GM21723 (cell line): Measurements from ENCODE around the gene MAP7.

Experiments used
- ATAC-seq: cut with Tn5 transposase; IDR thresholded peaks from one replicate; pipeline ENCODE4 v1.9.1; 2021; ENCODE audit warnings: mild to moderate bottlenecking, moderate library complexity; ENCODE audit not compliant: unreplicated experiment

Gene MAP7

DNA sequence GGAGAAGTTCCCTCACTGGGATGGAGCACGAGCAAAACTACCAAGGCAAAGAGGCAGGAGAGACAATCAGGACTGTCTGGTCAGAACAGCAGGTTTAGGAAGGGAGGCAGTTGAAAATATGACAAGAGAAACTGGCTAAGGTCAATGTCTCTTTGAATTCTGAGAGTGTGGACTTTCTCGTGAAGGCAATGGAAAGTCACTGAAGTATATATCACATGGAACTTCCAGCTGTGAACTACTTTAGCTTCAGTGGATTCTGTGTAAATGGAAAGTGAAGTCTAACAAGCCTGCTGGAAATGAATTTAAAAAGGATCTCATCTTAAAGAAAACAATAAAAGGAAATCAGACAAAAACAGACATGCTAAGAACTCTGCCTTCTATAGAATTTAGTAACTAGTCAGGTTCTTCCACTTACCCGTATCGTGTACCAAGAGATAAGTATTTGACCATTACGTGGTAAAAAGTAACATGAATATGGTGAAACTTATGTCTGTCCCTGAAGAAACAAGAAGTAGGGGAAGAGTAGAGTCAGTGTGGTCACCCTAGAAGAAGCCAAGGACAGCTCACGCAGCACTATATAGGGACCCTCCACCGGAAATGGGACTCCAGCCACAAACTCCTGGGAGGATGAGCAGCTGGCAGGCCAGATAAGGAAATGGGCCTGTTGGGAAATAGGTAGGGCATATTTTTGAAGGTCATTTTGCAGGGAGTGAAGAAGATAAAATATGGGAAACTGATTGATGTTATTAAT lies 123.4 kb downstream of the MAP7 start:
- ATAC-seq: no peak

DNA sequence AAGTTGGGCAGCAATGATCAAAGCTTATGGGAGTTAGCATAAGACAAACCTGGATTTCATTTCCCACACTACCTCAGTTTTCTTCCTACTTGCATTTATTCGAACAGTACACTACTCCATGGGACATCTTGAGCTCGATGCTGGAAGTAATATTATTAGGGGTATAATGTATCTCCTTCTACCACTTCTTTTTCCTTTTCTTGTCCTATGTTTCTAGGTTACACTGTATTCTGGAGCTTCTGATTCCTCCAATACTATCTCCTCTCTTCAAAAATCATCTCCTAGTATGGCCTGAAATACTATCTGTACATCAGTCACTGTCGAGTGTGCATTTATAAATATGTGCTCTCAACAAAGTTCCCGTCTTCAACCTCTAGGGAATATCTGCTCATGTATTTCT lies 124.4 kb downstream of the MAP7 start:
- no peak for ATAC-seq

DNA sequence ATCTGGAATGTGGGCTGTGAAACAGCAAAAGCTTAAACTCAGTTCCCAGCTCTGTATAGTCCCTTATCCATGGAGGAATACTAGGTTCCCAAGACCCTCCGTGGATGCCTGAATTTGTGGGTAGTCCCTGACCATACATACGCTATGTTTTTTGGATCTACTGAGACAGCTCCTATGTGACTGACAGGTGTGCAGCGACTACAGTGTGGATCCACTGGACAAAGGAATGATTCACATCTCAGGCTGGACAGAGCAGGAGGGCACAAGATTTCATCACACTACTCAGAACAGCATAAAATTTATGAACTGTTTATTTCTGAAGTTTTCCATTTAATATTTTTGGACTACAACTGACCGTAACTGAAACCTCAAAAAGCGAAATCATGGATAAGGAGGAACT lies 125.3 kb downstream of the MAP7 start:
- ATAC-seq: no peak

DNA sequence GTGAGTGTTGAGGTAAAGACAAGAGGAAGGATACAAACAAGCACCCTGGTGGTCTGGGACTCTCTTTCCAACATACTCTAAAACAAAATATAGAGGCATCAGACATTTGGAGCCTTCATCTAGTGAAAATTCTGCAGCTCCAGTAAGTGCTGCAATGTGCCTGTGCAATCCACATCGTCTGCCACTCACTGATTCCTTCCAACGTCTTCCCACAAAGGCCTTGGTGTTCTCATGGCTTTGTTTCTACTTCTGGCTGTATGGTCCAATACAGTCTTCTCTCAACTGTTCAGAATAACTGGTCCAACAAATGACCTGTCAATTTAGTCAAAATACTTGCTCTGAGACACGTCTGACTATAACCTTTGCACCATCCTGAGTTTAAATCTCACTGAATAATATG lies 125.8 kb downstream of the MAP7 start:
- ATAC-seq: no peak

DNA sequence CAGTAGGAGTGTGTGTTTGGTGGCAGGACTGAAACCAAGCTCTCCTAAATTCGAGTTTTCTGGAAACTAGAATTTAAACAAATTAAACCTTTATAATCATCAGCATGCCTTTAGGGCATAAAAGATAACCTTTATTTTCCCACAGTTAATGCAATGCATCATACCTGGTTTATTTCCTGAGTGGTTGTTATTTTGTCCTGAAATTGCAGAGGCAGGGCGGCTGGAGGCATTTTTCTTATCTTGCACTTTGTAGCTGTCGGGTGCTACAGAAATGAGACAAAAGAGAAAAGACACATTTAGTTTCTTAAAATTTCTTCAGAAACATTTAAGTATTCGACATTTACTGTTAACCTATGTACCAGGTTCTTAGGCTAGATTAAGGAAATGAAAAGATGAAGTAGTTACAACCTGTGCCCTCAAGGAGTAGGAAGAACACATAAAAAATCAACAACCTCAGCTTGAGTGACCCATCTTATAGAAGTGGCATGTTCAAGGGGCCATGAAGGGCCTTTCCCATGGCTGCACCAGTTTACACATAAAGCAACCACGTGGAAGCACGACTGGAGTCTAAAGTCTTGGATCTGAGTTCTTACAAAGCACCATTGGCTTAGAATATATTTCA lies 128.6 kb downstream of the MAP7 start:
- no peak for ATAC-seq

DNA sequence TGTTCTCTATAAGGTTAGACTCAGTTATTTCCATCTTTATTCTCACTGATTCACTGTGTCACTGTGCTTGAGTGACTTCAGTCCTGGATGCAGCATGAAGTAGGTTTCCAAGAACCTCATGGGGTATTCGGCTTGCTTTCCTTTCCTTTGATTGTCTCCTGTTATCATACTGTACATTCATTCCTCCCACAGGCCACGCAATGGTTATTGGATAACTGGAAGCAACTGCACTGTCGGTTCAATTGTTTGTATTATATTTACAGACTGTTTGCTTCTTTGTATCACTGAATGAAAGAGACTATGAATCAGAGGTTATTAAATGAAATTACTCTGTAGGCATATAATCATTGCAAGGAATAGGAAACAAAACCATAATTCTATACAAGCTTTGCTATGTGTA lies 129.4 kb downstream of the MAP7 start:
- no peak for ATAC-seq

DNA sequence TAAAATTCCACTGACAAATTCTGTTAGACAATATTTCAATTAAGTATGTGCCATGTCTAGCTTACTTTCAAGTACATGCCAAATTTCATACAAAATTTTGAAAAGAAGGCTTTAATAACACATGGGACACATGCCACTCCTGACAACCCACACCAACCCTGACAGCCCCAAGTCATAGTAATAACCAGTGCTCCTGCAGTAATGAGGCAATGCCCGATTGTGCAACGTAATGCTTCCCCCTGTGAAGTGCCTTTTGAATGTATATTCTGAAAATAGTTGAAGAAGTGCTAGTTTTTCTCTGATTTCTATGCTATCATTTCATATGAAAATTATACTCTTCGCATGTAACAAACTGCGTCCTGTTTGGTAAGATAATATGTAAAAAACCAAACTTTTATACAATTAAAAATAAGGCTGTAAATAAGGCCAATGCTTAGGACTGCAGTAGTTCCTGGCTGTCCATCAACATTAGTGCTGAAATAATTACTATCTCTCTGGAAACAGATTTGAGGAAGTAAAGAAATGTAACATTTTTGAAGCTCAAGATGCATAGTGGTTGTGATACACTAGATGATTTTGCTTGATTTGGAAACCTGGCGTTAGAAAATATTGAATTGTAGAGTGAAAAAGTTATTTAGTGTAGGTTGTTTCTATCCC lies 134.7 kb downstream of the MAP7 start:
- no peak for ATAC-seq

DNA sequence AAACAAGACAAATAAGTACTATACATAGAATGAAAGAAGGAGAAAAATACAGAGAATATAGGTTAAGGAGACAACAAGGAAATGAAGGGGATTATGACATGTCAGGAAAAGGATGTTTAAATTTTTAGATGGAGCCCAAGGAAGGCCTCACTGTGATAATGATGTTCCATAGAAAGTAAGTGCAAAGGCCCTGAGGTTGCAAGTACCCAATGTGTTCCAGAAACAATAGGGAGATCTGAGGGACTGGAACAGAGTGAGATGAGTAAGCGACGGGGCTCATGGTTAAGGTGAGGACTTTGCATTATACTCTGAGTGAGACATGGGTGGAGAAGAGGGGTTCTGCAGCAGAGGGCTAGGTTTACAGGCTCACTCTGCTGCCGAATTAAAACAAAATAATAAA lies 137.8 kb downstream of the MAP7 start:
- no peak for ATAC-seq

DNA sequence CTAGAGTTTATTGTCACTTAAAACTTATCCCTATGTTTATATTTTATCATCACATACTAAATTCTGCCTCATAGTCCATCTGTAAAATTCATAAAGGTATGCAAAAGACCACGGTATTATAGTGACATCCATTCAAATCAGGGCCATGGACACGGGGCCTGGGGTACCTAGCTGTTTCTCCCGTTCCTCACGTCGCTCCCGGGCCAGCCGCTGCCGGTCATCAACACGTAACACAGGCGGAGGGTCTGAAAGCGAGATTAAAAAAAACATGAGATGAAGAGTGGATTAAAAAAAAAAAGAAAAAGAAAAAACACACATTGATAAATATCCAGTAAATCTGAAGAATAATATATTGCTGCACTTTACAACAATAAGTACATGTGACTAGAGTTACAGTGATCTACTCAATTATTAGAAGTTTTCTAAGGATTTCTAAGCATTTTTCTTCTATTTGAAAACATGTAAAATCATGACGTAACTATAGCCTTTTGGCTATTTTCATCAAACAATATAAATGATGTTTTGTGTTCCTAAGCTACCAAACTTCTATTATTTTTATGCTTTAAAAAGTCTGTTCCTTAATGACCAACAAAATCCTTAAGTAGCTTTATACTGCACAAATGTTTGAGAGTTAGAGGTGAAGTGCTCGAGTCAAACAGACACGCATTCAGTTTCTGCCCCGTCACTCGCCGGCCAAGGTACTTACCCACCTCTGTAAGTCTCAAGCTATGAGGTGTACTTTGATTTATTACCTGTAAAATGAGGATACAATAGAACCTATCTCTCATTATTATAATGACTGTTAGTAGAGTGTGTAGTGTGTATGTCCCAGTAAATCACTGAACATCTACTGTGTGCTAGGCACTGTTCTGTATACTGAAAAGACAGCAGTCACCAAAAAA lies 138.5 kb downstream of the MAP7 start:
- ATAC-seq: no peak

DNA sequence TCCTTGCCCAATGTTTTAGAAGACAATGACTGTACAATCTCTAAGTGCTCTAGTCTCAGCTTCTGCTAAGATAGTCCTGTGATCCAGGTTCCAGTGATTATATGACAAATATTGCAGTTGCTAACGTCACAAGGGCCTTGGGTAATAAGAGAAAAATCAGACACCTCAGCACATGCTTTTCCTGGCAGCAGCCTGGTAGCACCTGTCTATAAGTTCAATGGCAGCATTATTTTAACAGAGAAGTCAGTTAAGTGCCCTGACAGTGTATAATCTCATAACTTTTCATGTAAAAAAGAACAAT lies 139.2 kb downstream of the MAP7 start:
- no peak for ATAC-seq

DNA sequence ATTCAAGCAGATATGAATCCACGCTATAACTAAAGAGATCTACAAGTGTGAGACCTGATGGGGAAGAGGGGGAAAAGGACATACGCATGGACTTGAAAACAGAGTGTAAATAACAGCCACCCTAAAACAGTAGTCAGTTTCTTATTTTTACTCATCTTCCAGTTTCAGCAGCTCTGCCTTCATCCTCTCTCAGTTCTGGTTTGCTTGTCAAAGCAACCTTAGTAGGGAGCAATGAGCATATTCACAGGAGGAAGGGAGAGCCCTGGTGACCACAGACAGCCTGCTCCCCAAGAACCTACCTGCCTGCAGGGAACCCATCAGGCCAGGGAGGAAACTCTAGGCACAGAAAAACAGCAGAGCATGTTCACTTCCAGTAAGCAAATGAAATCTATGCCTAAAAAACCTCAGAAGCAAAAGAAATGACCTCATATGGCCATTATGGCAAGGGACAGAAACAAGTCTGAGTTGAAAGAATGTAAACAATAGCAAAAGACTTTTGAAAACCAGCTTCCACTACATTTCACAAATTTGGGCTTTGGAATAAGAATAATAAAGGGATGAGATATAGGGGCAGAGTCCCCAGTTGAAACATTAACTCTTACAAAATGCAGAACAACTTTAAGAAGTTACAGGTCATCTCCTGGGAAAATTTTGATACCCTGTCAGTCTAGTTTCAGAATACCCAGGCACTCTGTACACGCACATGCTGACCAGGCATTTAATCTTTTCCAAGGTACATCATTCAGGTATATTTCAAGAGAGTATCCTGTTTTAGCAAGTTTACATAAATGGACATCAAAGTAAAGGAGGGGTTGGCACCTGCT lies 139.8 kb downstream of the MAP7 start:
- ATAC-seq: peak; percentile 86

DNA sequence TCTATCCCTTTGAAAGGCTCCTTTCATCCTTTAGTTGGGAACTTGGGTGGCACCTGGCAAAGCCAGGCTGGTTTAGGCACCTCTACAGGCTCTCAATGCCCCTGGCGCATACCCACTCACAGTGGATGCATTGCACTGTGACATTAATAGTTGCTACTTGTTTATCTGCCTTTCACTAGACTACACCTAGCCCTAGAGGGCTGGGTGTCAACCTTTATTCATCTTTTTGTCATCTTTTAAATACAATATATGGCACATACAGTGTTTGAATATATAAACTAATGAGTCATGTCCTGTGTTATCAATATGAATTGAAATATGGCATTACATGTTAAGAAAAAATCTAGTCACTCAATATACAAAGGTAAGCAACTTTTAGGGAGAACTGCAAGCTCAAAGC lies 140.6 kb downstream of the MAP7 start:
- no peak for ATAC-seq

DNA sequence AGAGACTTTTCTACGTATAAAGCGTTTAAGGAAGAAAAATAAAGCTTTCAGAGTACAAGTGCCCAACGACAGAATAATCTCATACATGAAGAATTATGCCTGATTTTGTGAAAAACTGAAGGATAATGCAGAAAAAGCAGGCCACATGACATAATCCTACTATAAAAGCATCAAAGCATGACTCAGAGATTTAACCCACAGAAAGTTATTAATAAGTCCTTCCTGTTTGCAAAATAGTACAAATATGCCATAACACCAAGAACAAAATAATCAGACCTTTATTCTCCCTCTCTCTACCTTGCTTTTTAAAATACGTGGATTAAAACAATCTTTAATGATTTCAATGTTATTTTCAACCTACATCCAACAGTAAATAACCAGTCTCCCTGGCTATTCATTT lies 142.0 kb downstream of the MAP7 start:
- no peak for ATAC-seq

DNA sequence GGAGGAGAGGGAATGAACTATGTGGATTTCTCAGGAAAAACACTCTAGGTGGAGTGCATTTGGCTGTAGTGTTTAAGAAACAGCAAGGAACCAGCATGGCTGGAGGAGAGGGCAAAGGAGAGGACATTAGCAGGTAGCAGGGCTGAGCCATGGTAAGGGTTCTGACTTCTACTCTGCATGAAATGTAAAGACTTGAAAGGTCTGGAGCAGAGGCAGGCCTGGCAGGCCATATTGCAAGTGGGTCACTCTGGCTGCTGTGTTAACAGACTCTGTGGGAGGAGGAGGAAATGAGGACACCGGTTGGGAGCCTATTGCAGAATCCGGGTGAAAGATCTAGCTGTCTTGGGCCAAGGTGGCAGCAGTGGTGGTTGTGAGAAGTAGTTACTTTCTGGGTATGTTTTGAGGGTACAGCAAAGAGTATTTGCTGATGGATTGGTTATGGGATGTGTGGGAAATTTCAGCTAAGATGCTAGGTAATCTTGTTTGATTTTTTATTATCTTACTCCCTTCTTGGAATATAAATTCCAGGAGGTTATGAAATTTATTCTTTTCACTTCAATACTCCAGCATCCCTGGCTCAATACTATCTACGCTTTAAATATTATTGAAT lies 144.7 kb downstream of the MAP7 start:
- ATAC-seq: no peak

DNA sequence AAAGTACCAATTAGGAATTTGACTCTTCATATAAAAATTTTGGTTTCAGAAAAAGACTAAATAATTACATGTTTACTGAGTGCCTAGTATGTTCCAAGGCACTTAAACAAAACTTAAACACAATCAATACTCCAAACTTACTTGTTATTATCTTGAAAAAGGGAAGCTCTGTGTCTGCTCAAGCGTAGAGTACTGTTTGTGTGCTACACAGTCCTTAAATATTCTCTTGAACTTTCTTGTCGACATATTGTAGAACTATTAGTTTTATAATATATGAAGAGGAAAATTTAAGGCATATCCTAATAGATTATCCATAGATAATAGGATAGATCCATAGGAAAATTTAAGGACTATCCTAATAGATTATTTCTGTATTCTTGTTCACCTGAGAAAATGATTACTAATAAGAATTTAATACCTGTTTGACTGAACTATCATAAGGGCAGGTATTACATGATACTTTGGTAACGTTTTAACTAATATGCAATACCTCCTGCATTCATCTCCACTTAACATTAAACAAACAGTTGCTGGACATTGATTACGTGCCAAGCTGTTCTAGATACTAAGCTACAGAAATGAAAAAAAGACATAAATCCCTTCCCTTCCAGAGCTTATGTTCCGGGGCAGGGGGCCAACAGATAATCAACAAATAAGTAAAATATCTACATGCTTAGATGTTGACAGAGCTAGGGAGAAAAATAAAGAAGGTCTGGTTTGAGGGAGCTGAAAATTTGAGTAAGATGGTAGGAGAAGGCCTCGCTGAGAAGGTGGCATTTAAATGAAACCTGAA lies 145.4 kb downstream of the MAP7 start:
- no peak for ATAC-seq

DNA sequence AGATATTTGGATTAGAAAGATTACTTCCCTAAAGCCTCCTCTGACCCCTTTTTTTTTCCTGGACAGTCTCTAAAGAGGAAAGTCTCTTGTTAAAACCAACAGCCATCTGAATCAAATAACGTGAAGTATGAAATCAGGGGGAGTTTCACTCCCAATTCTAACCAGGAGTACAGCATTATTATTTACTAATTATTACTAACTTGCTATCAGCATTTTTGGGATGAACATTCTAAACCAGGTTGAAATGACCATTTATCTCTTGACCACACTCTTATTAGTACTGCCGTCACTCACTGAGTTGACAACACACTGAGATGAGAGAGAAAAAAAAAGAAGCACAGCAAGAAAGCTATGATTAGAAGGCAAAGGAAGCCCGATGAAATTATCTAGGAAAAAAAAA lies 146.2 kb downstream of the MAP7 start:
- no peak for ATAC-seq

DNA sequence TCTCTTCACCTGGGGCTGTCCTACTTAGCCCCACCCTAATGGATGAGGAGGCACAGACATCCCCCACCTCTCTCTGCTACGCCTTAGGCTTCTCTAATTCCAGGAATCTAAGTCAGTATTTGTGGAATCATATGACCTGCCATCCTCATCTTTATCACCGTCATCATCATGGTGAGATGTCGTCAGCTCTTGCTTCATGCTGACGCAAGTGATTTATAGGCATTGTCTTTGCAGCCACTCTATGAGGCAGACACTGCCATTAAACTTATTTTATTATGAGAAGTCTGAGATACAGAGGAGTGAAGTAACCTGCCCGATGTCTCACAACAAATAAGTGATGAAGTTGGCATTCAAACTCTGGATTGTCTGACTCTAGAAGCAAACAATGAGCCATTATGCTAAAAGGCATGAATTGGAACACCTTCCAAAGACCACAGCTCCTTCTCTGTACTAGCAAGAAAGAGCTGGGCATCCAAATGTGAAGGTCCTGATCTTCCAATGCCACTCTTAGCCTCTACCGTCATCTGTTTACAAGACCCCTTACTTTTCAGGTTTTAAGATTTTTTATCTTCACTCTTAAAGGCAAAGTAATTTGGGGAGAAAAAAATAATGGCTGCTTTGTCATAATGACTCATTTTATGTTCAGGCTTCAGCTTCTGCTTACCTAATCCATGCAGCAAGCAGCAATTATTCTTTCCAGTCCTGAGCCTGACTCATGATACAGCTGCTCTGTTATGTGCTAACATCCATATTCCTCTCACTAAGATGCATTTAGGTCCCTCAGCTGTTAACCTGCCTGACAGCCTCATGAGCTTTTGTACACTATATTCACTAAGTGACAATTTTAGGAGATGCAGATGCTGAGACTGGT lies 146.9 kb downstream of the MAP7 start:
- ATAC-seq: no peak

DNA sequence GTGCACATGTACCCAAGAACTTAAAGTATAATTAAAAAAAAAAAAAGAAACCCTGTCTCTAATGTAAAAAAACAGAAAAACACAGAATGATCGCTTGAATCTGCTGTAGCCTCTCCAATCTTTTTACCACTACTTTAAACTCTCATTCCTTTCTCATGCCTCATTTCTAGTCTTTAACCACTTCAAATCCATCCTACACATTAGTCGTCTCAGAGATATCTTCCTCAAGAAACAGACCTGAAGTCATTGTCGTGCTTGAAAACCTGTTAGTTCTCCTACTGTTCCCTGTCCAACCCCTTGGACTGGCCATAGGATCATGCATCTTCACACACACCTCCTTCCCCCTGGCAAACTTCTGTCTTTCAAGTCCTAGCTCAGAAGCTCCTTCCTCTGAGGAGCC lies 148.5 kb downstream of the MAP7 start:
- ATAC-seq: no peak
